OCI-LY7 (cell line): Measurements from ENCODE around the gene HMGCS1. TPM values are rescaled to one million over a fixed set of nuclear protein-coding genes. Genes with fewer than 3 reads are reported as not detected.

ENCODE experiments used
- BruUV-seq: library from RNA; stranded (reverse); fragments of 400-500 nt; replicated peaks from 2 replicates; lab custom pipeline; 2021; lab: Mats Ljungman, UMichigan
- CTCF ChIA-PET: fragments of 300-600 bp; sonication (Branson Sonifier 250); formaldehyde crosslinking; loops from one replicate; lab custom pipeline; 2022; ENCODE audit warnings: antibody characterized with exemption; ENCODE audit not compliant: unreplicated experiment; lab: Charles Lee
- POLR2A ChIA-PET: fragments of 300-600 bp; sonication (Branson Sonifier 250); formaldehyde crosslinking; loops from one replicate; lab custom pipeline; 2022; ENCODE audit warnings: antibody characterized with exemption; lab: Charles Lee
- DNase-seq: peaks from one replicate; pipeline ENCODE4 v3.0.0-alpha.2; 2015; ENCODE audit warnings: low spot score
- H2AFZ ChIP-seq: fragments of 200-600 bp; sonication (generic), shearing (Covaris generic); 2 replicates; pipeline ENCODE4 v1.6.1; 2014; ENCODE audit warnings: mild to moderate bottlenecking, antibody characterized with exemption, low read length, moderate library complexity
- H3K27ac ChIP-seq: fragments of 200-600 bp; sonication (generic); 2 replicates; pipeline ENCODE4 v1.5.1; 2014; ENCODE audit warnings: mixed run types, low read depth, mild to moderate bottlenecking, moderate library complexity, low read length, inconsistent platforms; ENCODE audit not compliant: poor library complexity, severe bottlenecking
- H3K36me3 ChIP-seq: fragments of 200-600 bp; sonication (generic); 2 replicates; pipeline ENCODE4 v1.6.1; 2014; ENCODE audit warnings: mild to moderate bottlenecking, antibody characterized with exemption, low read length, moderate library complexity, mixed read lengths; ENCODE audit not compliant: insufficient read depth
- H3K4me1 ChIP-seq: fragments of 200-600 bp; sonication (generic); 2 replicates; pipeline ENCODE4 v1.5.1; 2014; ENCODE audit warnings: mild to moderate bottlenecking, low read length; ENCODE audit not compliant: insufficient read depth, poor library complexity, severe bottlenecking
- H3K4me2 ChIP-seq: fragments of 200-600 bp; sonication (generic); 2 replicates; pipeline ENCODE4 v1.6.1; 2014; ENCODE audit warnings: mild to moderate bottlenecking, low read length
- H3K4me3 ChIP-seq: fragments of 200-600 bp; sonication (generic); 2 replicates; pipeline ENCODE4 v1.5.1; 2014; ENCODE audit warnings: mild to moderate bottlenecking, low read depth, low read length; ENCODE audit not compliant: poor library complexity, severe bottlenecking
- H3K79me2 ChIP-seq: fragments of 200-600 bp; sonication (generic); 2 replicates; pipeline ENCODE4 v1.6.1; 2016; ENCODE audit warnings: low read depth, mild to moderate bottlenecking, low read length, moderate library complexity, mixed read lengths; ENCODE audit not compliant: insufficient read depth
- H3K9me2 ChIP-seq: fragments of 200-600 bp; sonication (generic); 2 replicates; pipeline ENCODE4 v1.6.1; 2016; ENCODE audit warnings: mild to moderate bottlenecking, low read length, mixed read lengths; ENCODE audit not compliant: insufficient read depth
- H3K9me3 ChIP-seq: fragments of 200-600 bp; sonication (generic); 2 replicates; pipeline ENCODE4 v1.6.1; 2014; ENCODE audit warnings: mild to moderate bottlenecking, mixed run types, low read length, mixed read lengths
- H4K20me1 ChIP-seq: fragments of 200-600 bp; sonication (generic); 2 replicates; pipeline ENCODE4 v1.6.1; 2014; ENCODE audit warnings: mild to moderate bottlenecking, antibody characterized with exemption, low read length, moderate library complexity, mixed read lengths; ENCODE audit not compliant: insufficient read depth
- EZH2phosphoT487 ChIP-seq: fragments of 200-600 bp; sonication (generic); IDR thresholded peaks from 2 replicates; pipeline ENCODE4 v1.6.1; 2018; ENCODE audit warnings: low read depth, borderline replicate concordance, mild to moderate bottlenecking, mixed run types, antibody characterized with exemption, low read length, moderate library complexity, mixed read lengths
- intact Hi-C: fragments of 100-400 bp; cut with micrococcal nuclease; formaldehyde crosslinking; loops from one replicate; pipeline ENCODE4 v1.10.0; 2022; ENCODE audit not compliant: unreplicated experiment
- total RNA-seq, 2 experiments: library from RNA; depleted of rRNA in 1 of 2; stranded (reverse); fragments of >200 nt in 1 of 2; shearing (Covaris generic) in 1 of 2; gene quantifications; 2 replicates each; pipeline ENCODE4 v1.2.3, GENCODE V29; 2014 to 2022
- TF ChIP-seq, protein P1 (sequence below): fragments of 200-600 bp; sonication (generic); conservative IDR thresholded peaks from 2 replicates; pipeline ENCODE4 v1.5.1; 2014; ENCODE audit warnings: mild to moderate bottlenecking, antibody characterized with exemption, low read length, moderate library complexity, mixed read lengths

Gene HMGCS1
- total RNA-seq, 2 experiments from 2014 or later = 59.5 to 236 TPM

DNA sequence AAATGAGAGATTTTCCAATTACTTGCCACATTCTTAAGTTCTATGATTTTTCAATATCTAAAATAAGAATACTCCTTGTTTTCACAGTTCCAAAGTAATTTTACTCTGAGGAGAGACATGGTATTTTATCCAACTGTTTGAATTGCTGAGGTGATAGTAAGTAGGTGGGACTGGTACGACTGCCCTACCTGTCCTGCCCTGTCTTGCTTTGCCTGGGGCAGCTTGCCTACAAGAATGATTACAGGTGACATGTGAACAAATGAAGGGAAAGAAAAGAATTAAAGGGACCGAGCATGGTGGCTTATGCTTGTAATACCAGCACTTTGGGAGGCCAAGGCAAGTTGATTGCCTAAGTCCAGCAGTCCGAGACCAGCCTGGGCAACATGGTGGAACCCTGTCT lies 41.6 kb upstream of the HMGCS1 start:
- no peaks in the 10 kb centered on the region for H4K20me1 ChIP-seq
- H3K79me2 ChIP-seq = no peaks in the 10 kb centered on the region
- H3K4me2 ChIP-seq = no peak overlapping the region
- intact Hi-C loops = no loop called here
- peaks cover 3% of the 10 kb centered on the region; the same call in 1 of the 2 replicates for H3K9me3 ChIP-seq
- CTCF ChIA-PET = no interaction called here
- POLR2A ChIA-PET = no interaction called here
- no peak overlapping the region for H3K4me3 ChIP-seq
- DNase-seq = no peak
- no peaks in the 10 kb centered on the region for H3K9me2 ChIP-seq
- H3K27ac ChIP-seq = no peak overlapping the region
- no peaks in the 10 kb centered on the region for H3K36me3 ChIP-seq
- no peak for TF ChIP-seq EZH2phosphoT487
- TF ChIP-seq, protein P1, sequence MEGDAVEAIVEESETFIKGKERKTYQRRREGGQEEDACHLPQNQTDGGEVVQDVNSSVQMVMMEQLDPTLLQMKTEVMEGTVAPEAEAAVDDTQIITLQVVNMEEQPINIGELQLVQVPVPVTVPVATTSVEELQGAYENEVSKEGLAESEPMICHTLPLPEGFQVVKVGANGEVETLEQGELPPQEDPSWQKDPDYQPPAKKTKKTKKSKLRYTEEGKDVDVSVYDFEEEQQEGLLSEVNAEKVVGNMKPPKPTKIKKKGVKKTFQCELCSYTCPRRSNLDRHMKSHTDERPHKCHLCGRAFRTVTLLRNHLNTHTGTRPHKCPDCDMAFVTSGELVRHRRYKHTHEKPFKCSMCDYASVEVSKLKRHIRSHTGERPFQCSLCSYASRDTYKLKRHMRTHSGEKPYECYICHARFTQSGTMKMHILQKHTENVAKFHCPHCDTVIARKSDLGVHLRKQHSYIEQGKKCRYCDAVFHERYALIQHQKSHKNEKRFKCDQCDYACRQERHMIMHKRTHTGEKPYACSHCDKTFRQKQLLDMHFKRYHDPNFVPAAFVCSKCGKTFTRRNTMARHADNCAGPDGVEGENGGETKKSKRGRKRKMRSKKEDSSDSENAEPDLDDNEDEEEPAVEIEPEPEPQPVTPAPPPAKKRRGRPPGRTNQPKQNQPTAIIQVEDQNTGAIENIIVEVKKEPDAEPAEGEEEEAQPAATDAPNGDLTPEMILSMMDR = no peak
- no peak overlapping the region for H2AFZ ChIP-seq
- no peaks in the 10 kb centered on the region for H3K4me1 ChIP-seq
- no TSS peak for BruUV-seq

DNA sequence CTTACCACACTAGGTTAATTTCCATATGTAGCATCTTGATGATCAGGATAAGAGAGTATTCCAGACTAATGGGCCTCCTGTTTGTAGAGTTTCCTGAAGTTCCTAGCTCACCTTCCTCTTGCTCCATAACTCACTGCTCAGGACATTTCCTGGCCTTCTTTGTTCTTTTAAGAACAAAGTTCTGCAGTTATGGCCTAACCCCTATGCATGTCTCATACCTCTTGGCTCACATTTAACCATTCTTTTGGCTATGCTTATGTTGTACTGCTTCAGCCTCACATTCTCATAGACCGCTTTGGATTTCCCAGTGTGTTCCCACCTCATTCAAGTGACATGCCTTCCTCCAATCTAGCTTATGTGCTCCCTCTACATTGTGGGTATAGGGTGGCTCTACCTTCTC lies 40.5 kb upstream of the HMGCS1 start:
- POLR2A ChIA-PET = no interaction called here

DNA sequence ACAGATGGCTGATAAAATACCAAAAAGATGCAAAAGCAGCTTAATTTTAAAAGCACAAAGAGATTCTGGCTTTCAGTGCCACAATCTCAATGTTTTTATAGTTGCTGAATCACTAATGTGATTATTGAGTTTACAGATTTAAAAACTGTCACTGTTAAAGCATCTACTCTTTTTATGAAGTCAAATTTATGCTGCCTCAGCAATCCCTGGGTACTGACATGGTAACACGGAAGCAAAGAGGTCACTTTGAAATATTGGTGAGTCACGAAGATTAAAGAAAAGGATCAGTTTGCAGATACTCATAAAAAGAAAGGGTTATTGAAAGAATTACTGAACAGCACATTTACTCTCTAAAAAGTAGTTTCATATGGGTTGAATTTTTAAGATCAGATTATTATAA lies 39.7 kb upstream of the HMGCS1 start:
- Histone ChIP-seq H3K4me1 (no peaks in the 10 kb centered on the region), H3K4me2 (no peak overlapping the region), H3K36me3 (no peaks in the 10 kb centered on the region), H3K79me2 (no peaks in the 10 kb centered on the region), H3K9me2 (no peaks in the 10 kb centered on the region), H2AFZ (no peak overlapping the region), H3K4me3 (no peak overlapping the region), H4K20me1 (no peaks in the 10 kb centered on the region), H3K9me3 (no peaks in the 10 kb centered on the region), H3K27ac (no peak overlapping the region)
- DNase-seq = no peak
- CTCF ChIA-PET = no interaction called here
- POLR2A ChIA-PET = no interaction called here
- BruUV-seq = no TSS peak
- TF ChIP-seq, protein P1 = no peak
- TF ChIP-seq EZH2phosphoT487 = no peak
- intact Hi-C loops = no loop called here

More for the DNA sequence above, 40.5 kb upstream of the HMGCS1 start:
- Histone ChIP-seq H3K4me2 (no peak overlapping the region), H4K20me1 (no peaks in the 10 kb centered on the region), H3K4me3 (no peak overlapping the region), H3K36me3 (no peaks in the 10 kb centered on the region), H2AFZ (no peak overlapping the region), H3K4me1 (no peaks in the 10 kb centered on the region), H3K9me3 (no peaks in the 10 kb centered on the region), H3K9me2 (no peaks in the 10 kb centered on the region), H3K79me2 (no peaks in the 10 kb centered on the region), H3K27ac (no peak overlapping the region)
- CTCF ChIA-PET = no interaction called here
- no TSS peak for BruUV-seq
- no peak for DNase-seq
- intact Hi-C loops = no loop called here
- no peak for TF ChIP-seq EZH2phosphoT487
- TF ChIP-seq, protein P1 = no peak
